H9 (cell line): ENCODE measurements around the gene ABCA4. TPM values are rescaled to one million over a fixed set of nuclear protein-coding genes. Genes with fewer than 3 reads are reported as not detected.

Source experiments
- DNase-seq: peaks from one replicate; pipeline ENCODE4 v3.0.0-alpha.2; 2017
- H2AFZ ChIP-seq: one replicate; pipeline ENCODE4 v1.6.1; 2013; ENCODE audit warnings: mild to moderate bottlenecking, low read length, control low read depth, moderate library complexity
- H2AK5ac ChIP-seq: 2 replicates; pipeline ENCODE4 v1.6.1; 2013; ENCODE audit warnings: low read length, control low read depth, mixed read lengths; ENCODE audit not compliant: insufficient read length
- H2BK120ac ChIP-seq: one replicate; pipeline ENCODE4 v1.6.1; 2013; ENCODE audit warnings: low read depth, mild to moderate bottlenecking, low read length, control low read depth, inconsistent platforms; ENCODE audit not compliant: poor library complexity, severe bottlenecking
- H2BK12ac ChIP-seq: 2 replicates; pipeline ENCODE4 v1.6.1; 2013; ENCODE audit warnings: low read length, control low read depth, mixed read lengths, low read depth; ENCODE audit not compliant: insufficient read length
- H2BK15ac ChIP-seq: 2 replicates; pipeline ENCODE4 v1.6.1; 2013; ENCODE audit warnings: low read depth, low read length, control low read depth
- H2BK20ac ChIP-seq: one replicate; pipeline ENCODE4 v1.6.1; 2013; ENCODE audit warnings: low read depth, mild to moderate bottlenecking, low read length, control low read depth, inconsistent platforms; ENCODE audit not compliant: poor library complexity, severe bottlenecking
- H2BK5ac ChIP-seq: 2 replicates; pipeline ENCODE4 v1.6.1; 2013; ENCODE audit warnings: low read length, control low read depth, mixed read lengths; ENCODE audit not compliant: insufficient read length
- H3K14ac ChIP-seq: 2 replicates; pipeline ENCODE4 v1.6.1; 2013; ENCODE audit warnings: low read length, control low read depth; ENCODE audit not compliant: insufficient read depth
- H3K18ac ChIP-seq: 2 replicates; pipeline ENCODE4 v1.6.1; 2013; ENCODE audit warnings: low read depth, mild to moderate bottlenecking, mixed read lengths, low read length, control low read depth; ENCODE audit not compliant: insufficient read length
- H3K23ac ChIP-seq: 2 replicates; pipeline ENCODE4 v1.6.1; 2013; ENCODE audit warnings: low read length, control low read depth, mixed read lengths, low read depth; ENCODE audit not compliant: insufficient read length
- H3K23me2 ChIP-seq: 2 replicates; pipeline ENCODE4 v1.6.1; 2013; ENCODE audit warnings: low read depth, mild to moderate bottlenecking, mixed read lengths, low read length, control low read depth; ENCODE audit not compliant: insufficient read length, poor library complexity, severe bottlenecking
- H3K27ac ChIP-seq: 2 replicates; pipeline ENCODE4 v1.5.1; 2013; ENCODE audit warnings: low read length, control low read depth, mixed read lengths, low read depth; ENCODE audit not compliant: insufficient read length
- H3K27me3 ChIP-seq: 2 replicates; pipeline ENCODE4 v1.6.1; 2013; ENCODE audit warnings: low read length, control low read depth, inconsistent platforms; ENCODE audit not compliant: insufficient read depth
- H3K4ac ChIP-seq: 2 replicates; pipeline ENCODE4 v1.6.1; 2013; ENCODE audit warnings: low read depth, mild to moderate bottlenecking, control low read depth, inconsistent platforms, low read length, moderate library complexity
- H3K4me1 ChIP-seq: 2 replicates; pipeline ENCODE4 v1.6.1; 2013; ENCODE audit warnings: low read length, control low read depth, inconsistent platforms; ENCODE audit not compliant: insufficient read depth
- H3K4me2 ChIP-seq: 2 replicates; pipeline ENCODE4 v1.6.1; 2013; ENCODE audit warnings: low read length, control low read depth, mixed read lengths; ENCODE audit not compliant: insufficient read length, insufficient read depth
- H3K56ac ChIP-seq: 2 replicates; pipeline ENCODE4 v1.6.1; 2013; ENCODE audit warnings: low read depth, mild to moderate bottlenecking, mixed read lengths, low read length, control low read depth; ENCODE audit not compliant: insufficient read length
- H3K79me1 ChIP-seq: 2 replicates; pipeline ENCODE4 v1.6.1; 2013; ENCODE audit warnings: low read depth, mild to moderate bottlenecking, moderate library complexity, low read length, control low read depth, inconsistent platforms; ENCODE audit not compliant: insufficient read depth, poor library complexity, severe bottlenecking
- H3K79me2 ChIP-seq: 2 replicates; pipeline ENCODE4 v1.6.1; 2013; ENCODE audit warnings: low read length, control low read depth, inconsistent platforms; ENCODE audit not compliant: insufficient read depth
- H3K9ac ChIP-seq: 2 replicates; pipeline ENCODE4 v1.6.1; 2013; ENCODE audit warnings: low read length, control low read depth, mixed read lengths; ENCODE audit not compliant: insufficient read length; ENCODE audit errors: extremely low read depth
- H3K9me3 ChIP-seq: one replicate; pipeline ENCODE4 v1.6.1; 2013; ENCODE audit warnings: low read depth, low read length, inconsistent platforms; ENCODE audit not compliant: control insufficient read depth
- H3T11ph ChIP-seq: one replicate; pipeline ENCODE4 v1.6.1; 2013; ENCODE audit warnings: mild to moderate bottlenecking, low read length, control low read depth, inconsistent platforms
- H4K20me1 ChIP-seq: one replicate; pipeline ENCODE4 v1.6.1; 2013; ENCODE audit not compliant: control insufficient read depth, insufficient read length, insufficient read depth
- H4K5ac ChIP-seq: 2 replicates; pipeline ENCODE4 v1.6.1; 2013; ENCODE audit warnings: low read depth, mild to moderate bottlenecking, mixed read lengths, low read length, control low read depth; ENCODE audit not compliant: insufficient read length
- H4K8ac ChIP-seq: replicated peaks from 2 replicates; pipeline ENCODE4 v1.6.1; 2013; ENCODE audit warnings: low read length, control low read depth, mixed read lengths, low read depth; ENCODE audit not compliant: insufficient read length
- H4K91ac ChIP-seq: 2 replicates; pipeline ENCODE4 v1.6.1; 2013; ENCODE audit warnings: low read depth, mild to moderate bottlenecking, moderate library complexity, mixed read lengths, low read length, control low read depth; ENCODE audit not compliant: insufficient read length
- H3K27ac Mint-ChIP-seq, 3 experiments: 2 replicates in 2 of 3; 3 replicates in 1 of 3; pipeline ENCODE4 v1.8.0; 2020 to 2021; ENCODE audit warnings: mixed read lengths in 3 of 3, mild to moderate bottlenecking in 1 of 3, moderate library complexity in 1 of 3
- H3K27me3 Mint-ChIP-seq: 2 replicates; pipeline ENCODE4 v1.8.0; 2021; ENCODE audit warnings: low read depth, mild to moderate bottlenecking, moderate library complexity, mixed read lengths
- H3K36me3 Mint-ChIP-seq, 3 experiments: 2 replicates in 2 of 3; 3 replicates in 1 of 3; pipeline ENCODE4 v1.8.0; 2020 to 2021; ENCODE audit warnings: low read depth in 3 of 3, mixed read lengths in 3 of 3; ENCODE audit not compliant: insufficient read depth in 1 of 3
- H3K4me1 Mint-ChIP-seq, 2 experiments: 2 replicates each; pipeline ENCODE4 v1.8.0; 2020; ENCODE audit warnings: mixed read lengths in 2 of 2
- H3K4me3 Mint-ChIP-seq, 2 experiments: 2 replicates in 1 of 2; 3 replicates in 1 of 2; pipeline ENCODE4 v1.8.0; 2020 to 2021; ENCODE audit warnings: mild to moderate bottlenecking in 2 of 2, mixed read lengths in 2 of 2, moderate library complexity in 1 of 2
- H3K9me3 Mint-ChIP-seq, 2 experiments: 2 replicates in 1 of 2; 3 replicates in 1 of 2; pipeline ENCODE4 v1.8.0; 2020; ENCODE audit warnings: mild to moderate bottlenecking in 2 of 2, mixed read lengths in 2 of 2, moderate library complexity in 1 of 2
- CTCF ChIP-seq: fragments of 200-600 bp; sonication (generic); conservative IDR thresholded peaks from 3 replicates; pipeline ENCODE4 v1.8.0; 2021; ENCODE audit warnings: antibody characterized with exemption, mild to moderate bottlenecking
- total RNA-seq: library from RNA; stranded (reverse); gene quantifications from 2 replicates; pipeline ENCODE4 v1.2.1, GENCODE V29; 2021

The ABCA4 gene
- total RNA-seq, 1 experiment from 2014 or later: not detected

GRCh38 chr1:93976711-93977597 lies 144.0 kb downstream of the ABCA4 start:
- H2AFZ ChIP-seq: no peak overlapping the region
- no peak for TF ChIP-seq CTCF

More at GRCh38 chr1:93976711-93977597, 144.0 kb downstream of the ABCA4 start:
- Mint-ChIP-seq H3K36me3 (peaks cover 0 to 4% (median 2%) of the 10 kb centered on the region in 3 experiments; a peak in 2 of 7 replicates), H3K9me3 (peaks cover 2 to 5% of the 10 kb centered on the region in 2 experiments; a peak in 3 of 5 replicates), H3K27me3 (no peaks in the 10 kb centered on the region), H3K27ac (no peak overlapping the region), H3K4me1 (peaks cover 8 to 18% of the 10 kb centered on the region in 2 experiments), H3K4me3 (no peak overlapping the region)
- Histone ChIP-seq H4K8ac (no peak overlapping the region), H3K23ac (no peak overlapping the region), H3K4me2 (no peak overlapping the region), H2BK5ac (no peak overlapping the region), H3K18ac (no peak overlapping the region), H3K23me2 (no peaks in the 10 kb centered on the region), H4K91ac (no peak overlapping the region), H2BK20ac (no peak overlapping the region), H3K79me1 (no peaks in the 10 kb centered on the region), H3K9ac (no peak overlapping the region), H3K79me2 (no peaks in the 10 kb centered on the region; the same call in 1 of the 2 replicates), H2BK15ac (no peak overlapping the region), H2BK12ac (no peak overlapping the region), H4K5ac (no peak overlapping the region), H3K27ac (no peak overlapping the region), H3K4ac (no peak overlapping the region), H2AK5ac (no peak overlapping the region), H3K4me1 (no peaks in the 10 kb centered on the region), H3T11ph (no peak overlapping the region), H3K56ac (no peak overlapping the region), H2BK120ac (no peak overlapping the region), H4K20me1 (no peaks in the 10 kb centered on the region), H3K27me3 (no peaks in the 10 kb centered on the region), H3K14ac (no peak overlapping the region), H3K9me3 (no peaks in the 10 kb centered on the region)
- DNase-seq: no peak
